Activated T-cell treated with anti-CD3 and anti-CD28 coated beads for 24 hours (primary cell): ENCODE results near the gene RNF157.

Experiments used
- DNase-seq: peaks from one replicate; pipeline ENCODE4 v3.0.0-alpha.2; 2020; ENCODE audit warnings: low read depth

The RNF157 gene

GRCh38 chr17:76140661-76141211, 99.6 kb downstream of the RNF157 start:
- DNase-seq: no peak

GRCh38 chr17:76139801-76140660, 100.3 kb downstream of the RNF157 start:
- no peak for DNase-seq

- no peak for DNase-seq
These were observed 101.2 kb downstream of the RNF157 start for GRCh38 chr17:76138896-76139752.

- DNase-seq: no peak
These were observed 101.9 kb downstream of the RNF157 start for GRCh38 chr17:76138234-76138895.

GRCh38 chr17:76137351-76138233, 102.7 kb downstream of the RNF157 start:
- DNase-seq: no peak

GRCh38 chr17:76137001-76137350, 103.3 kb downstream of the RNF157 start:
- no peak for DNase-seq

- no peak for DNase-seq
These were observed 103.9 kb downstream of the RNF157 start for GRCh38 chr17:76136276-76137000.

- DNase-seq: no peak
These were observed 104.5 kb downstream of the RNF157 start for GRCh38 chr17:76135810-76136188.

GRCh38 chr17:76134911-76135809, 105.1 kb downstream of the RNF157 start:
- DNase-seq: no peak

- no peak for DNase-seq
These were observed 107.5 kb downstream of the RNF157 start for GRCh38 chr17:76132574-76133338.

- DNase-seq: no peak
These were observed 108.4 kb downstream of the RNF157 start for GRCh38 chr17:76131692-76132573.

- DNase-seq: no peak
These were observed 109.1 kb downstream of the RNF157 start for GRCh38 chr17:76131051-76131691.

- no peak for DNase-seq
These were observed 109.8 kb downstream of the RNF157 start for GRCh38 chr17:76130473-76130872.

GRCh38 chr17:76125922-76126321, 114.4 kb downstream of the RNF157 start:
- no peak for DNase-seq

- DNase-seq: no peak
These were observed 115.0 kb downstream of the RNF157 start for GRCh38 chr17:76125391-76125675.

GRCh38 chr17:76124582-76125390, 115.5 kb downstream of the RNF157 start:
- DNase-seq: no peak
